HEK293 (cell line): ENCODE measurements around the gene AOAH.

Experiments
- CTCF ChIA-PET: fragments of 350-600 bp; formaldehyde crosslinking; extraction: SDS; loops from one replicate; lab custom pipeline; 2021; ENCODE audit warnings: antibody characterized with exemption; lab: Yijun Ruan, JAX
- POLR2A ChIA-PET: fragments of 300-600 bp; formaldehyde crosslinking; extraction: SDS; loops from one replicate; lab custom pipeline; 2020; ENCODE audit warnings: antibody characterized with exemption, inconsistent platforms; lab: Yijun Ruan, JAX
- H3K27ac ChIP-seq: fragments of 200-500 bp; sonication (Bioruptor generic); 2 replicates; pipeline ENCODE4 v1.5.1; 2014; ENCODE audit warnings: low read depth, low read length, control low read depth, inconsistent platforms; ENCODE audit errors: extremely low read depth
- H3K36me3 ChIP-seq, 2 experiments: fragments of 200-500 bp in 1 of 2; sonication (Bioruptor generic) in 1 of 2; 1 replicate in 1 of 2; 2 replicates in 1 of 2; pipeline ENCODE4 v1.5.1; 2014 to 2017; ENCODE audit warnings: inconsistent platforms in 2 of 2, low read length in 2 of 2; ENCODE audit not compliant: control insufficient read depth in 2 of 2, insufficient read depth in 1 of 2
- H3K4me1 ChIP-seq: fragments of 200-500 bp; sonication (Bioruptor generic); 2 replicates; pipeline ENCODE4 v1.5.1; 2014; ENCODE audit warnings: mild to moderate bottlenecking, low read length, inconsistent platforms; ENCODE audit not compliant: control insufficient read depth, insufficient read depth
- H3K4me3 ChIP-seq: 2 replicates; pipeline ENCODE4 v1.5.1; 2011; ENCODE audit warnings: low read depth, mild to moderate bottlenecking, control low read depth, low read length, moderate library complexity
- H3K9me3 ChIP-seq: fragments of 200-500 bp; sonication (Bioruptor generic); 2 replicates; pipeline ENCODE4 v1.5.1; 2014; ENCODE audit warnings: low read depth, low read length, inconsistent platforms; ENCODE audit not compliant: control insufficient read depth, insufficient read depth
- GLIS2 ChIP-seq: fragments of 450-650 bp; formaldehyde crosslinking; IDR thresholded peaks from 2 replicates; pipeline ENCODE4 v1.5.1; 2016; ENCODE audit warnings: missing biosample characterization, missing genetic modification characterization
- IKZF3 ChIP-seq: fragments of 450-650 bp; IDR thresholded peaks from 2 replicates; pipeline ENCODE4 v1.5.0; 2018; ENCODE audit warnings: missing biosample characterization, mild to moderate bottlenecking, missing genetic modification characterization, moderate library complexity
- KLF1 ChIP-seq: fragments of 450-650 bp; formaldehyde crosslinking; IDR thresholded peaks from 2 replicates; pipeline ENCODE4 v1.5.1; 2016; ENCODE audit warnings: missing biosample characterization, missing genetic modification characterization
- KLF9 ChIP-seq: fragments of 450-650 bp; formaldehyde crosslinking; IDR thresholded peaks from 2 replicates; pipeline ENCODE4 v1.5.1; 2016; ENCODE audit warnings: missing biosample characterization, missing genetic modification characterization, low read depth
- PRDM10 ChIP-seq: fragments of 450-650 bp; formaldehyde crosslinking; IDR thresholded peaks from 2 replicates; pipeline ENCODE4 v1.5.1; 2016; ENCODE audit warnings: missing biosample characterization, missing genetic modification characterization
- SCRT2 ChIP-seq: fragments of 450-650 bp; formaldehyde crosslinking; IDR thresholded peaks from 2 replicates; pipeline ENCODE4 v1.5.1; 2016; ENCODE audit warnings: missing biosample characterization, missing genetic modification characterization
- YY2 ChIP-seq: fragments of 450-650 bp; formaldehyde crosslinking; IDR thresholded peaks from 2 replicates; pipeline ENCODE4 v1.5.1; 2016; ENCODE audit warnings: missing biosample characterization, missing genetic modification characterization
- ZBTB1 ChIP-seq: fragments of 450-650 bp; formaldehyde crosslinking; IDR thresholded peaks from 2 replicates; pipeline ENCODE4 v1.5.1; 2016; ENCODE audit warnings: missing biosample characterization, missing genetic modification characterization
- ZNF132 ChIP-seq: fragments of 450-650 bp; formaldehyde crosslinking; IDR thresholded peaks from 2 replicates; pipeline ENCODE4 v1.5.1; 2017; ENCODE audit warnings: missing biosample characterization, missing genetic modification characterization, borderline replicate concordance
- ZNF133 ChIP-seq: fragments of 450-650 bp; formaldehyde crosslinking; IDR thresholded peaks from 2 replicates; pipeline ENCODE4 v1.5.1; 2016; ENCODE audit warnings: missing biosample characterization, missing genetic modification characterization
- ZNF157 ChIP-seq: fragments of 450-650 bp; formaldehyde crosslinking; IDR thresholded peaks from 2 replicates; pipeline ENCODE4 v1.5.1; 2016; ENCODE audit warnings: missing biosample characterization, missing genetic modification characterization
- ZNF354C ChIP-seq: fragments of 450-650 bp; formaldehyde crosslinking; IDR thresholded peaks from 2 replicates; pipeline ENCODE4 v1.5.1; 2016; ENCODE audit warnings: missing biosample characterization, missing genetic modification characterization, low read depth, borderline replicate concordance
- ZNF398 ChIP-seq: fragments of 450-650 bp; formaldehyde crosslinking; IDR thresholded peaks from 2 replicates; pipeline ENCODE4 v1.5.1; 2017; ENCODE audit warnings: missing biosample characterization, missing genetic modification characterization
- ZNF426 ChIP-seq: fragments of 450-650 bp; formaldehyde crosslinking; IDR thresholded peaks from 2 replicates; pipeline ENCODE4 v1.5.1; 2017; ENCODE audit warnings: missing biosample characterization, missing genetic modification characterization, mild to moderate bottlenecking, inconsistent platforms, moderate library complexity
- ZNF433 ChIP-seq: fragments of 450-650 bp; formaldehyde crosslinking; IDR thresholded peaks from 2 replicates; pipeline ENCODE4 v1.5.1; 2016; ENCODE audit warnings: missing biosample characterization, missing genetic modification characterization, low read depth
- ZNF600 ChIP-seq: fragments of 450-650 bp; formaldehyde crosslinking; IDR thresholded peaks from 2 replicates; pipeline ENCODE4 v1.5.1; 2016; ENCODE audit warnings: missing biosample characterization, missing genetic modification characterization
- ZNF639 ChIP-seq: fragments of 450-650 bp; formaldehyde crosslinking; IDR thresholded peaks from 2 replicates; pipeline ENCODE4 v1.5.1; 2016; ENCODE audit warnings: missing biosample characterization, missing genetic modification characterization

Gene AOAH

GRCh38 chr7:36654436-36654835, 69.9 kb downstream of the AOAH start:
- Histone ChIP-seq H3K4me1 (peaks cover 3% of the 10 kb centered on the region; the same call in 1 of the 2 replicates), H3K4me3 (no peak overlapping the region), H3K36me3 (no peaks in the 10 kb centered on the region), H3K27ac (no peak overlapping the region), H3K9me3 (no peaks in the 10 kb centered on the region)
- TF ChIP-seq ZNF157 (no peak), ZNF354C (no peak), ZNF433 (tag by site-specific recombination) (no peak), IKZF3 (tag by site-specific recombination) (no peak), ZNF132 (tag by site-specific recombination) (no peak), ZNF600 (tag by site-specific recombination) (no peak), ZNF426 (no peak), PRDM10 (tag by site-specific recombination) (no peak), ZNF133 (tag by site-specific recombination) (no peak), ZBTB1 (tag by site-specific recombination) (no peak), ZNF639 (no peak)
- ChIA-PET POLR2A (no interaction called here), CTCF (interaction anchor here (1.1 to 1.4 kb wide), 3 partner anchors 16 to 214 kb away, joined by 3 to 6 read pairs (median 3); no protein-coding TSS in a partner anchor)

- ChIA-PET POLR2A (interaction anchor here (1.2 kb wide), 1 partner anchor 49 kb away, joined by 5 read pairs; no protein-coding TSS in a partner anchor), CTCF (interaction anchor here (0.6 to 1.1 kb wide), 3 partner anchors 166 to 213 kb away, joined by 3 to 4 read pairs (median 3); no protein-coding TSS in a partner anchor)
- TF ChIP-seq ZNF398 (tag by site-specific recombination) = no peak
- TF ChIP-seq GLIS2 (tag by site-specific recombination) = no peak
- TF ChIP-seq SCRT2 (tag by site-specific recombination) = no peak
- no peak for TF ChIP-seq KLF9
- no peak for TF ChIP-seq KLF1 (tag by site-specific recombination)
- TF ChIP-seq YY2 (tag by site-specific recombination) = no peak
- TF ChIP-seq, all 188 proteins: peak for 0
- H3K4me3 ChIP-seq = no peak overlapping the region
- no peaks in the 10 kb centered on the region for H3K9me3 ChIP-seq
- H3K4me1 ChIP-seq = peaks cover 3% of the 10 kb centered on the region; the same call in 1 of the 2 replicates
- no peaks in the 10 kb centered on the region for H3K36me3 ChIP-seq
- H3K27ac ChIP-seq = no peak overlapping the region
Observed at GRCh38 chr7:36653663-36654355, 70.5 kb downstream of the AOAH start.
